HG03108 (cell line): Measurements from ENCODE around the gene RDH11.
"Not testable (repeated sequence)": the region's sequence is repeated elsewhere in the genome, so short reads cannot be mapped to it uniquely, and the experiment has no call there.

Source experiments
- ATAC-seq: cut with Tn5 transposase; IDR thresholded peaks from one replicate; pipeline ENCODE4 v1.9.1; 2021; ENCODE audit warnings: moderate library complexity; ENCODE audit not compliant: unreplicated experiment

RDH11 gene

GRCh38 chr14:67704484-67705089 lies 9.0 kb upstream of the RDH11 start:
- no peak for ATAC-seq

DNA sequence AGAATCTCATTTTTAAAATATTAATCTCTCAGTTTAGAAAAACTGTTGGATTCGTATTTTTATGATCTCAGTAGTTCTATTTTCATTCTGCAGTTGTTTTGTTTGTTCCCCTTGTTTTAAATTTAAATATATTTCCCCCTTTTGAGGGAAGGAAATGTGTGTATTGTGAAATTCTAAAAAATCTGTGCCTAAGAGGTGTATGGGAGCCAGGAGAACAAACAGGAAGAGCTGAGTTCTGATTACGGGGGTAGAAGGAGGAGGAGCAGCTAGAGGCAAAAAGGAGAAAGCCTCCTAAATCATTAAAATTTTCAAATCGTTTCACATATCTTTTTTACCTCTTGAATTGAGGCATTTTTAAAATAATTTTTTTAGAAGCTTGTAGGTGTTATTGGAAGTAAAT lies 8.4 kb upstream of the RDH11 start:
- ATAC-seq = no peak

DNA sequence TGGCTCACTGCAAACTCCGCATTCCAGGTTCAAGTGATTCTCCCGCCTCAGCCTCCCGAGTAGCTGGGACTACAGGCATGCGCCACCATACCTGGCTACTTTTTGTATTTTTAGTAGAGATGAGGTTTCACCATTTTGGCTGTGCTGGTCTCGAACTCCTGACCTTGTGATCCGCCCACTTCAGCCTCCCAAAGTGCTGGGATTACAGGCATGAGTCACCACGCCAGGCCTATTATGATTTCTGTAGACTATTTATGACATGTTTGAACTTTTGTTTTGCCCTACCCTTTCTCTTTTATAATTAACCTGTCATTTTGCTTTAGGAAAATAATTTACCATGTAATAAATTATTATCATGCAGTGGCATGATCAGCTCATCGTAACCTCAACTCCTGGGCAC lies 5.9 kb upstream of the RDH11 start, which contains the start of gene RDH12:
Gene RDH12, plus strand, starts transcription at position 395 of the 400 bp plus-strand sequence. CDS start 20,757 bp downstream, outside the sequence.
- ATAC-seq = not testable (repeated sequence)

- no peak for ATAC-seq
Observed at GRCh38 chr14:67698179-67698578, 2.6 kb upstream of the RDH11 start.

- ATAC-seq = no peak
Observed at GRCh38 chr14:67697006-67697405, 1.4 kb upstream of the RDH11 start.

DNA sequence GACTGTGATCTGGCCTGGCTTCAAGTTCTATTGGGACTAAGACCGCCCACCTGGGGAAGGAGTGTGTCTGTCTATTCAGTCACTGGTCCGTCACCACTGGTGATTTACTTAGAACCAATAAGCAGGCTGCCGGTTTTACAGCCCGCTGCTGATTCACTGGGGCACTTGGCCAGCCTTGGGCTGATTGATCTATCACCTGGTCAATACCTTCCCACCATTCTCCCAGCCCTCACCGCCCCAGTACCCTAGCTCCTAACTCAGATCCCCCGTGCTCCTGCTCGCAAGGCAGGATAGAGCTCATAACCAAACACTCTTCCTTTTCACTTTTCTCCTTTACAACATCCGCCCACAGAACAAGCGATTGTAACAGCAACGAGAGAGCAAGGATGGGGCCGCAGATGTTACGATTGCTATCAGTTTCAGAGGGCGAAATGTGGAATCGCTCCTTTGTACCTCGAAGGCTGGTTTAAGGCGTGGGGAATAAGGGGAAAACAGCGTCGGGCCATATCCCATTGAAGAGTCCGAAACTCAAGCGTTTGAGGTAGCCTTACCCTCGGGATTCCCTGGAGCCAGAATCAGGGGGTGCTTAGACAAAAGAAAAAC lies 672 bp downstream of the RDH11 start:
- ATAC-seq = peak; percentile 72

GRCh38 chr14:67690011-67690410 lies 5.6 kb downstream of the RDH11 start:
- ATAC-seq = no peak

- ATAC-seq = no peak
Observed at GRCh38 chr14:67683842-67684241, 11.7 kb downstream of the RDH11 start.

- ATAC-seq = no peak
Observed at GRCh38 chr14:67680941-67681340, 14.6 kb downstream of the RDH11 start.

DNA sequence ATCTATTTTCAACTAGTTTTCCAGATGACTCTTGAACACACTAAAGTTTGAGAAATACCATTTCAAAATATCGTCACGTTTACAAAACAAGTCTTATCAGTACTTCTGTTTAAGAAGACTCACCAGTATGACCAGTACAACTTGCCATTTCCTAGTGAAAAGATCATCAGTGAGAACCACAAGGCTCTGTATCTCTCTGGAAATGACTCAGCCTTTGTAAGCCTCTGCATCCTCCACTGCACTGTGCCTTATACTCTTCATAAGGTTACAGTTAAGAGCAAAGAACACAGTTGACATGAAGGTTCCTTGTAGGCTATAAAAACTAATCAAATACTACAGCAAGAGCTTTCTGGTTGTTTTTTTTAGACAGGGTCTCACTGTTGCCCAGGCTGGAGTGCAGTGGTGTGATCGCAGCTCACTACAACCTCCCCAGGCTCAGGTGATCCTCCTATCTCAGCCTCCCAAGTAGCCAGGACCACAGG lies 15.4 kb downstream of the RDH11 start:
- peak; percentile 96 for ATAC-seq

- ATAC-seq = no peak
Observed at GRCh38 chr14:67679006-67679405, 16.6 kb downstream of the RDH11 start.

- no peak for ATAC-seq
Observed at GRCh38 chr14:67675219-67675582, 20.4 kb downstream of the RDH11 start.

DNA sequence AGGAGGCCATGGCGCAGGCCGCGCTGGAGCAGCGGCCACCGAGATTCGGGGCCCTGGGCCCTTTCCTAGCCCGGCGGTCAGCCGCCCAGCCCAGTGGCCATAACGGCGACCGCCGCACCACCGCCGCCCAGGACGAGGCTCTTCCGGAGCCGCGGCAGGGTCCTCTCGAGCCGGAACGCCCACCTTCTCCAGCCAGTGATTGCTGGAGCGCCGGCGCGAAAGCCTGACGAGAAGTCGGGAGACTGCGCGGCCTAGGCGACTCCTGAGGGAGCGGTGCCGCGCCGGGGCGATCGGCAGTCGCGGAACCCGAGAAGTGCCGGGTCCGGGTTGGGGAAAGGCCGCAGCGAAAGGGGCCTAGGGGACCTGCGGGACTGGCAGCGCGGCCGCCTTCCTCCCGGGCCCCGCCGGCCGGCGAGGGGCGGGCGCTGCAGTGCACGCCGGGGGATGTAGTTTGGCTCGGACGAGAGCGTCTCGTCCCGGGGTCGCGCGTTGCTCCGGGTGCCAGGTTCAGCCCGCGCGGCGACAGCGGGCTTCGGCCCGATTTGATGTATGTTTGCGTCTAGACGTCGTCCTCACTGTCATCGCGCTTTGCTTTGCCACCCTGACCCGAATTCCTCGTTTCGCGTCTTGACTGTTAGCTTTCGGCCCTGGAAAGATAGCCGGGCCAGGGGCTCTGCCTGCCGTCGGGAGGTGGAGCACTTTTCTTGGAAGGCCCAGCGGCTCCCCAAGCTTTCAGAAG lies 20.9 kb downstream of the RDH11 start, which contains the start of gene VTI1B:
Gene VTI1B, minus strand, starts transcription at position 153 of the 739 bp plus-strand sequence. Its CDS starts 143 bp downstream, at position 10.
- peak; percentile 80 for ATAC-seq

- ATAC-seq = peak; percentile 46
Observed at GRCh38 chr14:67674139-67674479, 21.5 kb downstream of the RDH11 start.

GRCh38 chr14:67673451-67673850 lies 22.1 kb downstream of the RDH11 start:
- no peak for ATAC-seq

DNA sequence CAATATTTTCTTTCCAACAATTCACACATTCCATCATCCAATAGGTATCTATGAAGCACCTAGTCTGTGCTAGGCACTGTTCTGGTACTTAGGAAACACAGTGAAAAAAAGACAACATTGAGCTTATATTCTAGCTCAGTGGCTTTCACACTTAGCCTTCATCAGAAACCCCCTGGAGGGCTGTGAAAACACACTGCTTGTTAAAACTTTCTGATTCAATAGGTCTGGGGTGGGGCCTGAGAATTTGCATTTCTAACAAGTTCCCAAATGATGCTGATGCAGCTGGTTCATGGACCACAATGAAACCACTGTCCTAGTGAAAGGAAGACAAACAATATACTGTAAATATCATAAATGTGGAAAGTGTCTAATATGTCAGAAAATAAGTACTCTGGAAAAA lies 27.0 kb downstream of the RDH11 start:
- no peak for ATAC-seq

DNA sequence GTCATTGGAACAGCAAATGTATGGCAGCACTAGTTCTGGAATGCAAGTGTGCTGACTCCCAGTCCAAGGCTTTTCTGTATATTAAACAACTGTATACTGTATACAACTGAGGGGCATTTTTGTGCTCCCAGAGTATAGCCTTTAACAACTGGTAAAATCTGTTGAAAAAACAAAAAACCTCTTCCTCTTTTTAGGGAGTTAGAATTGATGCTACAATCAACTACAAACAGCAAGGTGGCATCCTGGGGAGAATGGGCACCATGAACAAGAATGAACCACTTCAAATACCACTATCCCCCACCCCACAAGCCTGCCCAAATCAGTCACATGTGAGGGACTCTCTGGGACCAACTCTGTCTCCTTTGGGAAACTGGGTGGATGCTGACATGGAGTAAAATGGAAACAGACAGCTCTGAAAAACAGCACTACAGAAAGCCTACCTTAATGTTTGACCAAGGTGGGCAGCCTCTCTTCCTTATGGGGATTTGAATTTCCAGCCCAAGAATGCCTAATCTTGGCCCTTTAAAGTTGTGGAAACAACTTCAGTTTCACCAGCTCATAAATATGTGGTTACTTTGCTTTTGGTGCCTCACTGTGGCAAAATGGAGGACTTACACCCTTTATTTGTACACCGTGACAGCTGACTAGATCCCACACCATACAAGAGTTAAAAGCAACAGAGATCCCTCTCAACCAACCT lies 28.7 kb downstream of the RDH11 start:
- peak; percentile 43 for ATAC-seq

DNA sequence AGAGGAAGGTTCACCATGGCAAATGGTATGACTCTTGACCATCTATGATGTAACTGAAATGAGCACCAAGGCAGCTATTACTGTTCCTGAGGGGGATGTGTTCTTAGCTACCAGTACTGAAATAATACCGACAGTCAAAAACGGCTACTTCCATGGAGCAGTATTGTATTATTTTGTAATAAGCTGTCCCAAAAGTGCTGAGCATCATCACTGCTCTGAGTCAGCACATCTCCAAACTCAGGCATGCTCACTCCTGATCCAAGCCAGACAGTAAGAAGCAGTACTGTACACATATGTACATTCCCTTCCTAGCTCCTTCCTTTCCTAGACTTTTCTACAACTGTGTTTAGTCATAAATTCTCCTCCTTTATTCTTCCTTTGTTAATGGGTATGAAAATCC lies 29.7 kb downstream of the RDH11 start:
- ATAC-seq = no peak

- ATAC-seq = no peak
Observed at GRCh38 chr14:67663633-67664032, 31.9 kb downstream of the RDH11 start.

GRCh38 chr14:67653651-67654280 lies 41.8 kb downstream of the RDH11 start:
- no peak for ATAC-seq

DNA sequence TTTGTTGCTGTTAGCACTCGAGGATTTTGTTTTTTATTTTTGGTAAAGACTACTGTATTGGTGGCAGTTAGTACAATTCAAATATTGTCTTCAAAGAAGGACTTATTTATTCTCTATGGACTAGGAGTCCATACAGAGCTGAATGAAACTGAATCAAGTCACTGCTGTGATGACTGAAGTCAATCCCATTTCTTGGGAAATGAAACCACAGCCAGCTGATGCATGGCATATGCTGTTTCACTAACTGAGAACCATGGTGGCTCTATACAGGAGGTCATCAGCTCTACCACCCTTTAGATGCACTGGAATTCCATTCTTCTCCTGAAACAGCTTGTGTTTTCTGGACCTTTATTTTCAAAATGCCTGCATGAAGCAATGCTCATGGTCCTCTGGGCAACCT lies 43.4 kb downstream of the RDH11 start:
- no peak for ATAC-seq
